KBM-7 (cell line): ENCODE measurements around the gene B3GALT4.
A peak's percentile ranks its signal among the peaks of the same experiment; 100 is the strongest.
"Not testable (repeated sequence)": the region's sequence is repeated elsewhere in the genome, so short reads cannot be mapped to it uniquely, and the experiment has no call there.

Source experiments
- DNase-seq: peaks from one replicate; pipeline ENCODE4 v3.0.0-alpha.2; 2015
- in situ Hi-C: fragments of 300-500 bp; cut with MboI; formaldehyde crosslinking; loops from 2 replicates; pipeline ENCODE4 v1.14.3; 2020; ENCODE audit warnings: low sequenced_read_pairs, low pct_unique_long_range_greater_than_20kb, mixed read lengths

Gene B3GALT4, protein sequence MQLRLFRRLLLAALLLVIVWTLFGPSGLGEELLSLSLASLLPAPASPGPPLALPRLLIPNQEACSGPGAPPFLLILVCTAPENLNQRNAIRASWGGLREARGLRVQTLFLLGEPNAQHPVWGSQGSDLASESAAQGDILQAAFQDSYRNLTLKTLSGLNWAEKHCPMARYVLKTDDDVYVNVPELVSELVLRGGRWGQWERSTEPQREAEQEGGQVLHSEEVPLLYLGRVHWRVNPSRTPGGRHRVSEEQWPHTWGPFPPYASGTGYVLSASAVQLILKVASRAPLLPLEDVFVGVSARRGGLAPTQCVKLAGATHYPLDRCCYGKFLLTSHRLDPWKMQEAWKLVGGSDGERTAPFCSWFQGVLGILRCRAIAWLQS

DNA sequence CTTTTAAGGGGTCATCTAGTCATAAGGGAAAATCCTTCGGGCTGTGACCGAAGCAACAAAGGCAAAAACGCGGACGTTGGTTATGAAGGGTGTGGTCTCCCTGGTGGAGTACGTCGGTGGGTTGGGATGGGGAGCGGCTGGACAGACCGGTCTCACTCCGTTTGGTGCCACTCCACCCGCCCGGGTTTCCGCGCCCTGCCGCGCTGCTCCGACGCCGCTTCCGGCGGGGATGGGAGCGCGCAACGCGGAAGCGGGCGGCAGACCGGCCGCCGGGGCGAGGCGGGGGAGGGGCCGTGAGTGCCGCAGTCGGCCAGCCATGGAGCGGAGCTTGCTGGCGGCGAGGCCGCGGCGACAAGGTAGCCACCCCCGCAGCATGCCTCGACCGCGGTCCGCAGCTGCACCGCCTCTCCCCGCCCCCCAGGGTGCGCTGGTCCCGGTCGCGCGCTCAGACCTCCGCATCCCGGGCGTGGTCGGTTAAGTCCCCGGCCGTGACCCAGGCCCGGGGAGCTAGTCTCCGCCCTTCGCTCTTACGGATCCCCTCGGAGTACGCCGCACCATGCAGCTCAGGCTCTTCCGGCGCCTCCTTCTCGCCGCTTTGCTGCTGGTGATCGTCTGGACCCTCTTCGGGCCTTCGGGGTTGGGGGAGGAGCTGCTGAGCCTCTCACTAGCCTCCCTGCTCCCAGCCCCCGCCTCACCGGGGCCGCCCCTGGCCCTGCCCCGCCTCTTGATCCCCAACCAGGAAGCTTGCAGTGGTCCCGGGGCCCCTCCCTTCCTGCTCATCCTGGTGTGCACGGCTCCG lies at the start of gene B3GALT4:
TSS of gene B3GALT4 (plus strand) at position 260 of the 799 bp plus-strand sequence. CDS start at position 557, 297 bp downstream.
- in situ Hi-C loops: loop anchor here (10.0 kb wide), 1 partner anchor 128 kb away; no protein-coding TSS in a partner anchor
- peak; percentile 85 for DNase-seq

GRCh38 chr6:33235221-33235634 lies 41.7 kb upstream of the B3GALT4 start:
- in situ Hi-C loops: no loop called here

DNA sequence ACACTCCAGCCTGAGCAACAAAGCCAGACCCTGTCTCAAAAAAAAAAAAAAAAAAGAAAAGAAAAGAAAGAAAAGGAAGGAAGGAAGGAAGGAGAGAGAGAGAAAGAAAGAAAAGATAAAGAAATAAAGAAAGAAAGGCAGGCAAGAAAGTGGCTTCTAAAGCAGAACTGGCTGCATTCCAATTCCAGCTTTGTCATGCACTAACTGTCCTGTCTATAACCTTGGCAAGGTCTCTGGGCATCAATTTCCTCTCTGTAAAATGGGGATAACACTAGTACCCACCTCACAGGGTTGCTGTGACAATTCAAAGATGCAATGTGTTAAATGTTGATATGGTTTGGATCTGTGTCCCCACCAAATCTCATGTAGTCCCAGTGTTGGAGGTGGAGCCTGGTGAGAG lies 40.6 kb upstream of the B3GALT4 start:
- DNase-seq: no peak
- in situ Hi-C loops: no loop called here

More at GRCh38 chr6:33235221-33235634, 41.7 kb upstream of the B3GALT4 start:
- DNase-seq: no peak

DNA sequence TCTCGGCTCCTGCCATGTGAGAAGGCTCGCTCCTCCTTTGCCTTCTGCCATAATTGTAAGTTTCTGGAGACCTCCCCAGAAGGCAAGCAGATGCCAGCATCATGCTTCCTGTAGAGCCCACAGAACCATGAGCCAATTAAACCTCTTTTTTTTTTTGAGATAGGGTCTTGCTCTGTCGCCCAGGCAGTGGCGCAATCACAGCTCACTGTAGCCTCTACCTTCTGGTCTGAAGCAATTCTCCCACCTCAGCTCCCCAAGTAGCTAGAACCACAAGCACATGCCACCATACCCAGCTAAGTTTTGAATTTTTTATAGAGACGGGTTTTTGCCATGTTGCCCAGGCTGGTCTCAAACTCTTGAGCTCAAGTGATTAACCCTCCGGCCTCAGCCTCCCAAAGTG lies 40.1 kb upstream of the B3GALT4 start:
- DNase-seq: no peak
- in situ Hi-C loops: no loop called here

DNA sequence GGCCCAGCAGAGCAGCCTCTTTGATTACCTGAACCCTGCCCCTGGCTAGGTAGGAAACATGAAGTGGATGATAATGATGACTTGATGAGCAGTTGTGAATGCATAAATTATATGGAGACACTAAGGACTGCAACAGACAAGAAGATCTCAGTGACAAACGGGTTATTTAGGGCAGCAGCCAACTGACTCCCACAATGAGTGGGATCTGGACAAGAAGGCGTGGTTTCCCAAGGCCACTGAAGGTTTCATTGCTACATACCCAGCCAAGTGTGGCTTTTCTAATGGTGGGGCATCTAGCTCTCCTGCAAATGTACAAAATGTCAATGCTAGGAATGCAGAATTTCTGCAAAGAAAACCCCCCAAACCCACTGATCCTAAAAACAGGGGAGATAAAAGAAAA lies 39.2 kb upstream of the B3GALT4 start:
- no peak for DNase-seq
- in situ Hi-C loops: no loop called here

GRCh38 chr6:33241968-33242367 lies 35.0 kb upstream of the B3GALT4 start:
- in situ Hi-C loops: no loop called here

DNA sequence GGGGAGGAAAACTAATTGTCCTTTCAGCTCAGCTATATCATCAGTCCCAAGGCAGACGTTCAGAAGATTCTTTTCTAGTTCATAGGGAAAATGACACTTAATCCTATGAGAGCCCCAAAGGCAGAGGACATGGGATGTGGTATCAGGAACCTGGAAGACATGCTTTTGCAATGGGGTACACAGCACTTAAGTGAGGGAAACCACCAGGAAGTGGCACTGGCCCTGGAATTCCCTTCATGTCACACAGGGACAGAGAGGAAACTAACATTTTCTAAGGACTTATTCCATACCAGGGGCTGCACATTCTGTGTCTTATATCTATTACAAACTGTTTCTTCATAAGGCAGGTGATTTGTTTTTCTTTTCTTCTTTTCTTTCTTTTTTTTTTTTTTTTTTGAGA lies 33.4 kb upstream of the B3GALT4 start:
- in situ Hi-C loops: no loop called here

More at GRCh38 chr6:33241968-33242367, 35.0 kb upstream of the B3GALT4 start:
- DNase-seq: peak; percentile 15

DNA sequence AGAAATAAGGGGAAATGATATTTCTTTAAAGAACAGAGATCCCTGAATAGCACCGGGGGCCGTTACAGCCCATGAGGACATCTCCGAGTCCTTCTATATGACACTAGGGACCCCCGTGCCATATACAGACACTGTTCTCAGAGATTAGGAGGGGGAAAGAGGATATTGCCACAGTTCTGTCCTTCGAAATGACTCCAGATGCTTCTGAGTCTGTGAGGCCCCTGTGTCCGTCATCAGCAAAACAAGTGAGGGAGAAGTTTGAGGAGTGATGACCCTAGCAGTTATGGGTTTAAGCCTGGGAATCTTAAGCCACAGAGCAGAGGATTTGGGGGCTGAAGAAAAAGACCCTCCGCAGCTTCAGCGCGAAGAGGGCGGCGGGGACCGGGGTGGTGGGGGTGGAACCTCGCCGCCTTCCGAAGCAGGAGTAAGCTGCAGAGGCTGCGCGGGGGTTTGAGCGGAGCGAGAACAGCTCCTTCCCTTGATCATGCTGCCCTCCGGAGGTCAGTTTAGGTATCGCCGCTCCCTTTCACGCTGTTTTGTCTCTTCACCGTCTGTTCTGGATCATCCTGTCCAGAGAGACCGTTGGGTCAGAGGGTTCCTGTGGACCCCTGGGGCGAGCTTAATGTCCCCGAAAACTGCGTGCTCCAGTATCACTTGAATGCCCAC lies 28.8 kb upstream of the B3GALT4 start:
- in situ Hi-C loops: no loop called here
- peak; percentile 93 for DNase-seq

More for the DNA sequence above, 33.4 kb upstream of the B3GALT4 start:
- DNase-seq: no peak

DNA sequence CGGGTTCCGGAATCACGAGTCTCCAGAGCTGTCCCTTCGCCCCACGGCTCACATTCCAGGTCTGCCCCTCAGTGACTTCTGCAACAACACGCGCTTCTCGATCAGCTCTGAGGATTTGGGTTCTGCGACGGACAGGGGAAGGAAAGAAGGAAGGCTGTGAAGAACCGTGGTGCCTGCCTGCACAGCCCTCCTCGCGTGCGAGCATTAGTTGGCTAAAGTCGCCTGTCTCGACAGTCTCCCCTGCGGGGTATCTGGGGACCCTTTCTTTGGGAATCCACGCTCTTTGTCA lies 28.3 kb upstream of the B3GALT4 start:
- in situ Hi-C loops: no loop called here
- no peak for DNase-seq

- in situ Hi-C loops: no loop called here
- DNase-seq: peak; percentile 100
These were observed 27.8 kb upstream of the B3GALT4 start for GRCh38 chr6:33248932-33249731.

DNA sequence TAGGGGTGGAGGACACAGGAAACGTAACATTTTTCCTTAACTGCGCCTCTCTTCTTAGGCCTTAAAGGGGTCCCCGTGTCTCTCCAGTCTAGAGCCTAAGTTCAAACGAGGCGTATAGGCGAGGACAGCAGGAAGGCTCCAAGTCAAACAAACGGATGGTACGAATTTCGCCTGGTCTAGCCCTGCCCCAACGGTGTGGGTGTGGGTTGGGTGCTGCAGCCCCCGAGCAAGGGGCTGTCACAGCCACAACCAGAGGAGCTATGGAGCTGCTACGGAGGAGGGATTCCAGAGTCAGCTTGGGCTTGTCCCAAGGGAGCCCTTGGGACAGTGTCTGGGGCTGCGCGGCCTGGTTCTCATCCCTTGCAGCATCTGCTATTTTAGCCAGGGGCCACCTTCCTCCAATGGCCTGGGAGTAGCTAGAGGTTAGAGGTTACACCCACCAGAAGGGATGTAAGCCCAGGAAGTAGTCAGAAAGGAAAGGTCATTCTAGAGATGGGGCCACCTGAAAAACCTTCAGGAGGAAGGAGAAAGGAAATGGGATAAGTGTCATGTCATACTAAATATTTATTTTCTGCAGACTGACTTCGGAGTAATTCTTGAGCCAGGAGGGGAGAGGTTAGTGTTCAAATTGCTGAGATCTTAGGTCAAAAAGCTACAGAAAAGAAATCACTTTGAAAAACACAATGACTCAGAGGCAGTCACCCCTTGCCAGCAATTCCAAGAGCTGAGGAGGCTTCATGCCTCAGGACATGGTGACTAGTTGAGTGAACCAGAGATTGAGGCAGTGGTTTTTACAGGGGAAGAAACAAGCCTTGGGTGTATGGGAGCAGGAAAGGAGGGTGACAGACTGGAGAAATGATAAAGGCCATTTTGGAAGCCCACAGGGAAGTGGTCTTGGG lies 26.9 kb upstream of the B3GALT4 start:
- DNase-seq: no peak
- in situ Hi-C loops: no loop called here

DNA sequence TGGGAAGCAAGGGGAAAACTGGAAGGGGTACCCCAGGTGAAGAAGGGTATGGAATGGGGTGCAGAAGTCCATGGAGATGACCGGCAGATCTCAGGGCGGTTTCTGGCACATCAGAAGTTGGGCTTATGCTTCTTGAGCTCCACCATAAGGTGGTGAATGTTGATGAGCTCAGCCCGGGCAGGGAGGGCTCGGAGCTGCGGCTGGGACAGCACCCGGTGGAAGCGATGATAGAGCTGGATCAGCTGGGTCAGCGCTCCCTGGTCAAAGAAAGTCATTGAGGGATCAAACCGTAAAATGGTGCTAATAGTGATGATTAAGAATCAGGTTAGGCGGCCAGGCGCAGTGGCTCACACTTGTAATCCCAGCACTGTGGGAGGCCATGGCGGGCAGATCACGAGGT lies 26.2 kb upstream of the B3GALT4 start:
- in situ Hi-C loops: no loop called here

GRCh38 chr6:33251395-33252012 lies 25.4 kb upstream of the B3GALT4 start:
- in situ Hi-C loops: no loop called here
- no peak for DNase-seq

More for the DNA sequence above, 26.2 kb upstream of the B3GALT4 start:
- no peak for DNase-seq

GRCh38 chr6:33252759-33253158 lies 24.2 kb upstream of the B3GALT4 start:
- DNase-seq: no peak
- in situ Hi-C loops: no loop called here

DNA sequence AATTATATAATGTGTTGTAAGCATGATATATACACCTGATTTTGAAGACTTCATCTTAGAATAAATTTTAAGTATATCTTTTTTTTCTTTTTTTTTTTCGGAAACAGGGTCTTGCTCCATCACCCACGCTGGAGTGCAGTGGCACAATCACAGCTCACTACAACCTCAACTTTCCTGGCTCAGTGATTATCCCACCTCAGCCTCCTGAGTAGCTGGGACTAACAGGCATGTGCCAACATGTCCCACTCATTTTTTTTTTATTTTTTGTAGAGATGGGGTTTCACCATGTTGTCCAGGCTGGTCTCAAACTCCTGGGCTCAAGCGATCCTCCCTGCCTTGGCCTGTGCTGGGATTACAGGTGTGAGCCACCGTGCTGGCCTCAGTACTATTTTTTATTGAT lies 22.3 kb upstream of the B3GALT4 start:
- DNase-seq: no peak
- in situ Hi-C loops: no loop called here

- in situ Hi-C loops: no loop called here
- no peak for DNase-seq
These were observed 17.9 kb upstream of the B3GALT4 start for GRCh38 chr6:33259032-33259431.

- in situ Hi-C loops: not testable (repeated sequence)
These were observed 14.4 kb upstream of the B3GALT4 start for GRCh38 chr6:33262490-33262889.

DNA sequence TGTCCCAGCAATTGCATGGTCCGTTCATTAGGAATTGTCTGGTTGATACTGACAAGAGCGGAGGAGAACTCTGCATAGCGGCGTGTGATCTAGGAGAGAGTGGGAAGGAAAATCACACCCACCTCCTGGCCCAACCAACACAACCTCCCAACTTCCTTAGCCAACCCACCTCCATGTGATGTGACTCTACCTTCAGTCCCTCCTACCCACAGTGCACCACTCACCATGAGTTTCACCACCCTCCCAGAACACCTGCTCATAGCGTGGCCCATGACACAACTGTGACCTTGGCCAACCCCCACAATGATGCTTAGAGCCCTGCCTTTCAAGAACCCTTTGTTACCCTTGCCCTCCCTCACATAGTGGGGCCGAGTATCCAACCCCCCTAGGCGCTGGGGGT lies 12.9 kb upstream of the B3GALT4 start:
- DNase-seq: no peak
- in situ Hi-C loops: no loop called here

More at GRCh38 chr6:33262490-33262889, 14.4 kb upstream of the B3GALT4 start:
- not testable (repeated sequence) for DNase-seq
